Activated CD4-positive, alpha-beta T cell treated with anti-CD3 and anti-CD28 coated beads for 36 hours (primary cell): ENCODE measurements around the gene LRRK1. TPM values are rescaled to one million over a fixed set of nuclear protein-coding genes. Genes with fewer than 3 reads are reported as not detected.

ENCODE experiments used
- ATAC-seq: fragments of 200-7000 bp; cut with Tn5 transposase; one replicate; pipeline ENCODE4 v1.10.0; 2021; ENCODE audit warnings: mild to moderate bottlenecking, moderate library complexity
- CTCF ChIA-PET: fragments of 350-600 bp; sonication (Branson Sonifier 250); formaldehyde crosslinking; loops from one replicate; lab custom pipeline; 2021; ENCODE audit warnings: antibody characterized with exemption; lab: Charles Lee
- POLR2A ChIA-PET: fragments of 350-600 bp; sonication (Branson Sonifier 250); formaldehyde crosslinking; loops from one replicate; lab custom pipeline; 2021; ENCODE audit warnings: antibody characterized with exemption, inconsistent platforms; lab: Charles Lee
- DNase-seq: peaks from one replicate; pipeline ENCODE4 v3.0.0-alpha.2; 2020
- H3K27ac Mint-ChIP-seq: one replicate; pipeline ENCODE4 v1.8.0; 2021; ENCODE audit warnings: mixed read lengths
- H3K27me3 Mint-ChIP-seq: one replicate; pipeline ENCODE4 v1.8.0; 2021; ENCODE audit warnings: mixed read lengths
- H3K36me3 Mint-ChIP-seq: one replicate; pipeline ENCODE4 v1.8.0; 2021; ENCODE audit warnings: low read depth, mixed read lengths
- H3K4me1 Mint-ChIP-seq: one replicate; pipeline ENCODE4 v1.8.0; 2021; ENCODE audit warnings: mixed read lengths
- H3K4me3 Mint-ChIP-seq: one replicate; pipeline ENCODE4 v1.8.0; 2021; ENCODE audit warnings: mild to moderate bottlenecking, moderate library complexity, mixed read lengths
- H3K9me3 Mint-ChIP-seq: one replicate; pipeline ENCODE4 v1.8.0; 2021; ENCODE audit warnings: low read depth, mixed read lengths
- intact Hi-C, 2 experiments: fragments of 100-400 bp; cut with DNase I in 1 of 2; cut with micrococcal nuclease in 1 of 2; formaldehyde crosslinking; loops; one replicate each; pipeline versions ENCODE4 v1.14.2 to v1.15.1; 2022 to 2024; cut with DNase I, micrococcal nuclease
- total RNA-seq, 2 experiments: library from RNA; stranded (reverse); gene quantifications; one replicate each; pipeline ENCODE4 v1.2.3, GENCODE V29; 2021

LRRK1 gene
- total RNA-seq, 2 experiments from 2014 or later: 0.35 to 0.73 TPM

- ATAC-seq (no peak), DNase-seq (no peak)
- Mint-ChIP-seq H3K27ac (no peak overlapping the region), H3K27me3 (peaks cover 3% of the 10 kb centered on the region), H3K36me3 (no peaks in the 10 kb centered on the region), H3K4me1 (peaks cover 13% of the 10 kb centered on the region), H3K4me3 (no peak overlapping the region), H3K9me3 (no peaks in the 10 kb centered on the region)
- intact Hi-C loops: loop anchor here in 1 of 2 experiments (10.0 kb wide), 1 partner anchor 632 kb away; no protein-coding TSS in a partner anchor
- POLR2A ChIA-PET: no interaction called here
- CTCF ChIA-PET: interaction anchor here (0.6 to 9.6 kb wide), 6 partner anchors 9 to 249 kb away, joined by 3 to 181 read pairs (median 5); partner anchors contain the start of gene LRRK1
These were observed 93.4 kb downstream of the LRRK1 start for GRCh38 chr15:101012326-101013200.

DNA sequence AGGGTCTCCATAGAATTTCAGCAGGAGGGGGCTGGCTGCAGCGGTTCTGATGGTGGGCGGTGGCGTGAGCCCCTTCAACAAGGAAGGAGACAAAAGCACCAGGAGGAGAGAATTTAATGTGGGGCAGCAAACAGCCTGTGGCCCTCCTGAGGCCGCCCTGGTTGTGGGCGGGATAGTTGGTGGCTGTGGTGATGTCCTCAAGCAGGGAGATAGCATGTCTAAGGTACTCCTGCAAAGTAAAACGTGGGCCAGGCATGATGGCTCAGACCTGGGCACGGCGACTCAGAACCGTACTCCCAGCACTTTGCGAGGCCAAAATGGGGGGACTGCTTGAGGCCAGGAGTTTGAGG is 94.0 kb downstream of the LRRK1 start:
- ChIA-PET CTCF (interaction anchor here (1.1 to 4.3 kb wide), 4 partner anchors 77 to 260 kb away, joined by 3 to 51 read pairs (median 5); no protein-coding TSS in a partner anchor), POLR2A (no interaction called here)
- intact Hi-C loops: loop anchor here in 1 of 2 experiments (10.0 kb wide), 1 partner anchor 632 kb away; no protein-coding TSS in a partner anchor
- no peak for DNase-seq
- ATAC-seq: no peak
- Mint-ChIP-seq H3K4me1 (peaks cover 8% of the 10 kb centered on the region), H3K27ac (no peak overlapping the region), H3K36me3 (no peaks in the 10 kb centered on the region), H3K27me3 (peaks cover 3% of the 10 kb centered on the region), H3K9me3 (no peaks in the 10 kb centered on the region), H3K4me3 (no peak overlapping the region)

DNA sequence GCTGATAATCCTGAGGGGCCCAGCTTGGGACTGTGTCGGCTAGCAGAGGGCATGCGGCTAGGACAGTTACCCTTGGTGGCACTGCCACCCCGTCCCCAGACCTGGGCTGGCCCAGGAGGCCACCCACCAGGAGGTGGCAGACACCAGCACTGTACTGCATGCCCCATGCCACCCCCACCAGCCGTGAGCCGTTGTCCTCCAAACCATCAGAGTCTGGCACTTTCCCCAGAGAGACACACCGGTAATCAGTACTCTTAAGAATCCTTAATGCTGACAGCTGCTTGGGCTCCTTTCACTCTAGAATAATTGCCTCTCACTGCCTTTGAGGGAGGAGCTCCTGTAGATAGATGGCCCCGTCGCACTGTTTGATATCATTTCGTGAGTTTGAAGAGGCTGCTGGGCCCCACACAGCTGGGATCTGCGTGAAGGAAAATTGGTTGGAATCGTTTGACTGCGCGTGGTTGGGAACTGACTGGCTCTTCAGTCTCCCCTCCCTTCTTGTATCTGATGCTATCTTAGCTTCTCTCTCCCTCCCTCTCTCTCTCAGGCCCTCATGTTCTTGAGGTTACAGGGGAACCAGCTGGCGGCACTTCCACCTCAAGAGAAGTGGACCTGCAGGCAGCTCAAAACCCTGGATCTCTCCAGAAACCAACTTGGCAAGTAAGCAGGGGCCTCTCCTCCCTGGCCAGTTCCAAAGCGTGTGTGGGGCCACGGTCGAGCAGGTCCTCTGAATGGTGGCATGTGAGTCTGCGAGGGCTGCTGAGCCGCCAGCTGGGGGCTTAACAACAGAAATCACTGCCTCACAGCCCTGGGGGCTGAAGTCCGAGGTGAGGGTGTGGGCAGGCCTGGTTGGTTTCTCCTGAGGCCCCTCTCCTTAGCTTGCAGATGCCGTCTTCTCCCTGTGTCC is 94.9 kb downstream of the LRRK1 start:
- Mint-ChIP-seq H3K27ac (no peak overlapping the region), H3K9me3 (no peaks in the 10 kb centered on the region), H3K36me3 (no peaks in the 10 kb centered on the region), H3K27me3 (peaks cover 3% of the 10 kb centered on the region), H3K4me1 (no peaks in the 10 kb centered on the region), H3K4me3 (no peak overlapping the region)
- POLR2A ChIA-PET: no interaction called here
- intact Hi-C loops: loop anchor here in 1 of 2 experiments (2.0 to 10.0 kb wide), 2 partner anchors 75 to 631 kb away; no protein-coding TSS in a partner anchor
- no peak for ATAC-seq
- DNase-seq: no peak
- CTCF ChIA-PET: interaction anchor here (0.7 to 4.3 kb wide), 7 partner anchors 36 to 259 kb away, joined by 3 to 51 read pairs (median 4); no protein-coding TSS in a partner anchor

DNA sequence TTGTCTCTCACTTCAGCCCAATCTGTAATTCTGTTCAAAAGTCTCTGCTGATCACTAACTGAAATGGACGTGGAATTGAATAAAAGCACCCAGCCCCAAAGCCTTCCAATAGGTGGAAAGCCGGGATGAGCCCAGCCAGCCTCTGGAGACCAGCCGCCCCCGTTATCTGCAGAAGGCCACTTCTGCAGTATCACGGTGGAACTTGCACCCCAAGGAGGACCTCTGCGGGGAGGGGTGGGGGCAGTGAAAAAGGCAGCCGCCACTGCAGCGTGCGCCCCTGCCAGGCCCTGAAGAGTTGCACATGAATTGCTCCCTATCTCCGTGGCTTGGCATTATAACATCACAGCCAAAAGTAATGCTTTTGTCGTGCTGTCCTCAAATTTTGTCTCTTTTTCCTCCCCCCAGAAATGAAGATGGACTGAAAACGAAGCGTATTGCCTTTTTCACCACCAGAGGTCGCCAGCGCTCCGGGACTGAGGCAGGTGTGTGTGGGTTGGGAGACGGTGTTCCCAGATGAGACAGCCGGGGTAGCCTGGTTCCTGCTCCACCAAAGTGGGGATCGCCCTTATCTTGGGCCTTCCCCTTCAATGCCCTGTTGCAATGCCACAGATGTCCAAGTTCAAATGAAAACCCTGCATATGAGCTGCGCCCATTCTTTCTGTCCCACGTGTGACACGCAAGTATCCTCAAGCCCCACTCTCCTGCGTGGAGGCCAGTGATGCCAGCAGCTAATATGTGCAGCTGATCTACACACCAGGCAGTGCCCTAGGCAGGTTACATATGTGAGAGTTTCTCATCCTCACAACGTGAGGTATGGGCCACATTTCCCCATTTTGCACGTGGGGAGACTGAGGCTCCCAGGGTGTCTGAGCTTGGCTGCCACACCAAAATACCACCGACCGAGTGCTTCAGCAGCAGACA is 96.0 kb downstream of the LRRK1 start:
- H3K4me3 Mint-ChIP-seq: no peak overlapping the region
- H3K9me3 Mint-ChIP-seq: no peaks in the 10 kb centered on the region
- H3K27me3 Mint-ChIP-seq: peaks cover 2% of the 10 kb centered on the region
- DNase-seq (peak; percentile 84), ATAC-seq (peak; percentile 58)
- no peaks in the 10 kb centered on the region for H3K4me1 Mint-ChIP-seq
- ChIA-PET CTCF (interaction anchor here (0.6 to 4.3 kb wide), 14 partner anchors 7 to 282 kb away, joined by 3 to 51 read pairs (median 4); no protein-coding TSS in a partner anchor), POLR2A (interaction anchor here (0.6 kb wide), 1 partner anchor 237 kb away, joined by 4 read pairs; the partner anchor contains the start of gene CHSY1)
- no peak overlapping the region for H3K27ac Mint-ChIP-seq
- H3K36me3 Mint-ChIP-seq: no peaks in the 10 kb centered on the region
- intact Hi-C loops: loop anchor here (1.0 to 10.0 kb wide), 5 partner anchors 72 to 630 kb away; no protein-coding TSS in a partner anchor

DNA sequence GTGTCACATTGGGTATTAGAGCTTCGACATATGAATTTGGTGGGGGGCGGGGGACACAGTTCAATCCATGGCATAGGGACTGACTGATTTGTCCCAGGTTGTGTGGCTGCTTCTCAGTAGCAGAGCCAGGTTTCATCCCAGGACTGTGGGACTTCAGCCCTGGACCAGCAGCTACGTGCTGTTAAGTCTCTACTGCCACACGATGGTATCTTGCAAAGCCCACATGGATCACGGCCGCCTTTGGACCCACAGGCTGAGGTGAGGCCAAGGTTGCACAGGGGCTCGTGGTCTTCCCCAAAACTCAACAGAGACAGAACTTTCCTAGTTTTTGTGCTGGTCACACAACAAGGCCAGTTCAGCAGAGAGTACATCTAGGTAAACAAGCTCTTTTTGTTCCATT is 97.4 kb downstream of the LRRK1 start:
- Mint-ChIP-seq H3K9me3 (no peaks in the 10 kb centered on the region), H3K4me3 (no peak overlapping the region), H3K27me3 (no peaks in the 10 kb centered on the region), H3K36me3 (no peaks in the 10 kb centered on the region), H3K27ac (no peak overlapping the region), H3K4me1 (no peaks in the 10 kb centered on the region)
- ChIA-PET POLR2A (no interaction called here), CTCF (interaction anchor here (0.5 to 4.3 kb wide), 17 partner anchors 9 to 272 kb away, joined by 3 to 51 read pairs (median 3); no protein-coding TSS in a partner anchor)
- no peak for ATAC-seq
- no peak for DNase-seq
- intact Hi-C loops: loop anchor here (5.0 to 10.0 kb wide), 3 partner anchors 71 to 628 kb away; no protein-coding TSS in a partner anchor

DNA sequence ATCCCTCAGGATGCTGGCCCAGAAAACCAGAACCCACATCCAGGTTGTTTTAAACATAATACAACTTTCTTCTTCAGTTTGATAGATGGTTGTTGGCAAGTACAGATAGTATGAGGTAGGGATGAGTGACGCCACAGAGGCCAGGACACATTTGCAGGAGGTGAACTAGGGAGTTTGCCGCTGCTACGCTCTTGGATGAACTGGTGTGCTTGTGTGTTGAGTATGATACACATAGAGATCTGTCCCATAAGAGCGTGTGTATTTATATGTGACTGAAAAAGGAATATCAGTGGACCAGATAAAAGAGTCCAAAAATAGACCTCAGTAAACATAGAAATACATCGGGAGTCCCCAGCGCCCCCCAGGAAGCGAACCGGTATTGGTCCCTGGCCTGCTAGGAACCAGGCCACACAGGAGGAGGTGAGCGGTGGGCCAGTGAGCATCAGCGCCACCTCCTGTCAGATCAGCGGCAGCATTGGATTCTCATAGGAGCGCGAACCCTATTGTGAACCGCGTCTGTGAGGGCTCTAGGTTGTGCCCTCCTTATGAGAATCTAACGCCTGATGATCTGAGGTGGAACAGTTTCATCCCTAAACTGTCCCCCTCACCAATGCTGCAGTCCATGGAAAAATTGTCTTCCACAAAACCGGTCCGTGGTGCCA is 98.1 kb downstream of the LRRK1 start:
- intact Hi-C loops: loop anchor here (5.0 to 10.0 kb wide), 3 partner anchors 70 to 628 kb away; no protein-coding TSS in a partner anchor
- no peaks in the 10 kb centered on the region for H3K27me3 Mint-ChIP-seq
- peak; percentile 25 for DNase-seq

GRCh38 chr15:101018016-101018415 is 98.9 kb downstream of the LRRK1 start:
- intact Hi-C loops: loop anchor here (5.0 to 10.0 kb wide), 3 partner anchors 69 to 627 kb away; no protein-coding TSS in a partner anchor
- Mint-ChIP-seq H3K4me1 (no peaks in the 10 kb centered on the region), H3K36me3 (no peaks in the 10 kb centered on the region), H3K9me3 (no peaks in the 10 kb centered on the region), H3K4me3 (no peak overlapping the region), H3K27ac (no peak overlapping the region), H3K27me3 (no peaks in the 10 kb centered on the region)
- no peak for ATAC-seq
- POLR2A ChIA-PET: no interaction called here
- CTCF ChIA-PET: interaction anchor here (1.7 to 7.7 kb wide), 2 partner anchors 9 to 241 kb away, joined by 6 to 64 read pairs; no protein-coding TSS in a partner anchor
- no peak for DNase-seq

More for the DNA sequence above, 98.1 kb downstream of the LRRK1 start:
- Mint-ChIP-seq H3K36me3 (no peaks in the 10 kb centered on the region), H3K4me1 (no peaks in the 10 kb centered on the region), H3K27ac (no peak overlapping the region), H3K9me3 (no peaks in the 10 kb centered on the region), H3K4me3 (no peak overlapping the region)
- ChIA-PET CTCF (interaction anchor here (0.5 to 4.3 kb wide), 10 partner anchors 9 to 271 kb away, joined by 3 to 51 read pairs (median 4); no protein-coding TSS in a partner anchor), POLR2A (no interaction called here)
- no peak for ATAC-seq

- ATAC-seq (no peak), DNase-seq (no peak)
- CTCF ChIA-PET: interaction anchor here (1.1 to 7.7 kb wide), 3 partner anchors 9 to 240 kb away, joined by 3 to 64 read pairs (median 6); no protein-coding TSS in a partner anchor
- intact Hi-C loops: loop anchor here (5.0 to 10.0 kb wide), 3 partner anchors 69 to 626 kb away; no protein-coding TSS in a partner anchor
- no peak overlapping the region for H3K27ac Mint-ChIP-seq
- no peaks in the 10 kb centered on the region for H3K36me3 Mint-ChIP-seq
- no peaks in the 10 kb centered on the region for H3K27me3 Mint-ChIP-seq
- no peak overlapping the region for H3K4me3 Mint-ChIP-seq
- H3K4me1 Mint-ChIP-seq: no peaks in the 10 kb centered on the region
- POLR2A ChIA-PET: no interaction called here
- no peaks in the 10 kb centered on the region for H3K9me3 Mint-ChIP-seq
These were observed 99.3 kb downstream of the LRRK1 start for GRCh38 chr15:101018450-101018849.

GRCh38 chr15:101019366-101019896 is 100.3 kb downstream of the LRRK1 start:
- Mint-ChIP-seq H3K36me3 (no peaks in the 10 kb centered on the region), H3K4me1 (no peaks in the 10 kb centered on the region), H3K27ac (no peak overlapping the region), H3K27me3 (no peaks in the 10 kb centered on the region), H3K4me3 (no peak overlapping the region), H3K9me3 (no peaks in the 10 kb centered on the region)
- POLR2A ChIA-PET: interaction anchor here (0.6 kb wide), 1 partner anchor 51 kb away, joined by 4 read pairs; no protein-coding TSS in a partner anchor
- DNase-seq: no peak
- CTCF ChIA-PET: interaction anchor here (0.7 to 7.7 kb wide), 5 partner anchors 10 to 239 kb away, joined by 3 to 64 read pairs (median 5); no protein-coding TSS in a partner anchor
- intact Hi-C loops: loop anchor here (5.0 to 10.0 kb wide), 3 partner anchors 68 to 625 kb away; no protein-coding TSS in a partner anchor
- ATAC-seq: no peak
